Fibroblast of lung (primary cell): ENCODE data around the gene HTR5A. TPM values are rescaled to one million over a fixed set of nuclear protein-coding genes. Genes with fewer than 3 reads are reported as not detected.

Experiments used
- DNase-seq, 2 donors: peaks; one replicate each; pipeline versions ENCODE4 v3.0.0 to v3.0.0-alpha.2; 2010; ENCODE audit warnings: low read depth in 2 of 2
- H2AFZ ChIP-seq: 2 replicates; pipeline ENCODE4 v1.5.1; 2012; ENCODE audit warnings: low read length, control low read depth, inconsistent platforms
- H3K27ac ChIP-seq: 2 replicates; pipeline ENCODE4 v1.5.1; 2011; ENCODE audit warnings: low read length, control low read depth; ENCODE audit not compliant: insufficient read depth
- H3K27me3 ChIP-seq: 2 replicates; pipeline ENCODE4 v1.5.1; 2011; ENCODE audit warnings: mild to moderate bottlenecking, low read length; ENCODE audit not compliant: control insufficient read depth, insufficient read depth
- H3K36me3 ChIP-seq: 2 replicates; pipeline ENCODE4 v1.5.1; 2011; ENCODE audit warnings: low read length; ENCODE audit not compliant: control insufficient read depth, insufficient read depth
- H3K4me1 ChIP-seq: 2 replicates; pipeline ENCODE4 v1.5.1; 2011; ENCODE audit warnings: low read length; ENCODE audit not compliant: control insufficient read depth, insufficient read depth; ENCODE audit errors: extremely low read depth
- H3K4me2 ChIP-seq: 2 replicates; pipeline ENCODE4 v1.5.1; 2011; ENCODE audit warnings: low read length, control low read depth; ENCODE audit not compliant: insufficient read depth; ENCODE audit errors: extremely low read depth
- H3K4me3 ChIP-seq, 4 experiments: fragments of 200-600 bp in 1 of 4; sonication (generic) in 1 of 4; replicated peaks in 1 of 4; 2 replicates each; pipeline ENCODE4 v1.5.1; 2011 to 2016; ENCODE audit warnings: low read length in 4 of 4, low read depth in 3 of 4, mild to moderate bottlenecking in 3 of 4, control low read depth in 2 of 4, inconsistent platforms in 1 of 4, mixed read lengths in 1 of 4; ENCODE audit not compliant: insufficient read depth in 1 of 4; ENCODE audit errors: control extremely low read depth in 1 of 4
- H3K79me2 ChIP-seq: 2 replicates; pipeline ENCODE4 v1.5.1; 2012; ENCODE audit warnings: mild to moderate bottlenecking, low read length, inconsistent platforms; ENCODE audit not compliant: control insufficient read depth, insufficient read depth
- H3K9ac ChIP-seq: 2 replicates; pipeline ENCODE4 v1.5.1; 2011; ENCODE audit warnings: mild to moderate bottlenecking, low read length, control low read depth; ENCODE audit not compliant: insufficient read depth
- H3K9me3 ChIP-seq: 2 replicates; pipeline ENCODE4 v1.5.1; 2012; ENCODE audit warnings: low read depth, low read length; ENCODE audit not compliant: control insufficient read depth, insufficient read depth
- H4K20me1 ChIP-seq: 2 replicates; pipeline ENCODE4 v1.5.1; 2011; ENCODE audit warnings: low read length; ENCODE audit not compliant: control insufficient read depth, insufficient read depth; ENCODE audit errors: extremely low read depth
- CTCF ChIP-seq, 2 donors: IDR thresholded peaks in 1 of 2; conservative IDR thresholded peaks in 1 of 2; 1 replicate in 1 of 2; 2 replicates in 1 of 2; pipeline ENCODE4 v1.5.1; 2011 to 2012; ENCODE audit warnings: low read length in 2 of 2, control low read depth in 1 of 2, inconsistent platforms in 1 of 2, low read depth in 1 of 2, mild to moderate bottlenecking in 1 of 2
- EZH2 ChIP-seq: IDR thresholded peaks from 2 replicates; pipeline ENCODE4 v1.5.1; 2012; ENCODE audit warnings: low read length, control low read depth, mild to moderate bottlenecking; ENCODE audit errors: missing control alignments
- polyA plus RNA-seq, 2 donors: library from polyadenylated mRNA; depleted of rRNA in 1 of 2; stranded (reverse) in 1 of 2; unstranded in 1 of 2; fragments of >200 nt; gene quantifications; 2 replicates each; pipeline ENCODE4 v1.2.1, GENCODE V29; 2011 to 2012; ENCODE audit warnings: missing spikeins in 1 of 2
- total RNA-seq: library from RNA; depleted of rRNA; stranded (reverse); fragments of >200 nt; gene quantifications from 2 replicates; pipeline ENCODE4 v1.2.1, GENCODE V29; 2014

Gene HTR5A
- total and polyA plus RNA-seq, 2 donors (not counting 1 experiment from before 2014, with no cell fraction given): not detected

GRCh38 chr7:155057076-155057475, 13.0 kb upstream of the HTR5A start:
- Histone ChIP-seq H3K27ac (no peak overlapping the region), H3K9me3 (no peaks in the 10 kb centered on the region), H4K20me1 (no peaks in the 10 kb centered on the region), H3K79me2 (no peaks in the 10 kb centered on the region), H3K4me1 (no peaks in the 10 kb centered on the region), H3K9ac (no peak overlapping the region), H3K36me3 (no peaks in the 10 kb centered on the region), H3K4me2 (no peak overlapping the region), H2AFZ (no peak overlapping the region), H3K27me3 (no peaks in the 10 kb centered on the region), H3K4me3 (no peak overlapping the region)
- no peak for TF ChIP-seq EZH2
- no peak for TF ChIP-seq CTCF (conservative IDR thresholded peaks at IDR 0.05 in 1 of 2, IDR thresholded peaks at IDR 0.05 in 1 of 2; ENCODE audit: low read depth in 1 of 2, low read length in 2 of 2)
- no peak for DNase-seq

GRCh38 chr7:155058896-155059295, 11.2 kb upstream of the HTR5A start:
- no peaks in the 10 kb centered on the region for H3K27me3 ChIP-seq
- no peak overlapping the region for H3K4me3 ChIP-seq
- H4K20me1 ChIP-seq: no peaks in the 10 kb centered on the region
- no peak overlapping the region for H3K27ac ChIP-seq
- H3K9ac ChIP-seq: no peak overlapping the region
- TF ChIP-seq EZH2: no peak
- TF ChIP-seq CTCF (conservative IDR thresholded peaks at IDR 0.05 in 1 of 2, IDR thresholded peaks at IDR 0.05 in 1 of 2; ENCODE audit: low read depth in 1 of 2, low read length in 2 of 2): no peak
- no peak overlapping the region for H3K4me2 ChIP-seq
- no peaks in the 10 kb centered on the region for H3K4me1 ChIP-seq
- no peaks in the 10 kb centered on the region for H3K36me3 ChIP-seq
- DNase-seq: no peak
- no peaks in the 10 kb centered on the region for H3K79me2 ChIP-seq
- H2AFZ ChIP-seq: no peak overlapping the region
- H3K9me3 ChIP-seq: no peaks in the 10 kb centered on the region

GRCh38 chr7:155059703-155060102, 10.4 kb upstream of the HTR5A start:
- no peak overlapping the region for H3K27ac ChIP-seq
- no peaks in the 10 kb centered on the region for H3K79me2 ChIP-seq
- no peaks in the 10 kb centered on the region for H4K20me1 ChIP-seq
- H3K4me2 ChIP-seq: no peak overlapping the region
- no peak overlapping the region for H3K9ac ChIP-seq
- no peak for TF ChIP-seq CTCF (conservative IDR thresholded peaks at IDR 0.05 in 1 of 2, IDR thresholded peaks at IDR 0.05 in 1 of 2; ENCODE audit: low read depth in 1 of 2, low read length in 2 of 2)
- TF ChIP-seq EZH2: no peak
- no peak for DNase-seq
- no peaks in the 10 kb centered on the region for H3K27me3 ChIP-seq
- H2AFZ ChIP-seq: no peak overlapping the region
- H3K4me3 ChIP-seq: no peak overlapping the region
- H3K4me1 ChIP-seq: no peaks in the 10 kb centered on the region
- no peaks in the 10 kb centered on the region for H3K36me3 ChIP-seq
- H3K9me3 ChIP-seq: no peaks in the 10 kb centered on the region
